Measurements from ENCODE around the gene PDCD1LG2.
A peak's percentile ranks its signal among the peaks of the same experiment; 100 is the strongest.
"Not testable (repeated sequence)": the region's sequence is repeated elsewhere in the genome, so short reads cannot be mapped to it uniquely, and the experiment has no call there.

Gene PDCD1LG2

DNA sequence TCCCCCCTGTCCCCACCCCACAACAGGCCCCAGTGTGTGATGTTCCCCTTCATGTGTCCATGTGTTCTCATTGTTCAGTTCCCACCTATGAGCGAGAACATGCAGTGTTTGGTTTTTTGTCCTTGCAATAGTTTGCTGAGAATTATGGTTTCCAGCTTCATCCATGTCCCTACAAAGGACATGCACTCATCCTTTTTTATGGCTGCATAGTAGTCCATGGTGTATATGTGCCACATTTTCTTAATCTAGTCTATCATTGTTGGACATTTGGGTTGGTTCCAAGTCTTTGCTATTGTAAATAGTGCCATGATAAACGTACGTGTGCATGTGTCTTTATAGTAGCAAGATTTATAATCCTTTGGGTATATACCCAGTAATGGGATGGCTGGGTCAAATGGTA lies 15.6 kb upstream of the PDCD1LG2 start:
- DNase-seq: not testable (repeated sequence)

DNA sequence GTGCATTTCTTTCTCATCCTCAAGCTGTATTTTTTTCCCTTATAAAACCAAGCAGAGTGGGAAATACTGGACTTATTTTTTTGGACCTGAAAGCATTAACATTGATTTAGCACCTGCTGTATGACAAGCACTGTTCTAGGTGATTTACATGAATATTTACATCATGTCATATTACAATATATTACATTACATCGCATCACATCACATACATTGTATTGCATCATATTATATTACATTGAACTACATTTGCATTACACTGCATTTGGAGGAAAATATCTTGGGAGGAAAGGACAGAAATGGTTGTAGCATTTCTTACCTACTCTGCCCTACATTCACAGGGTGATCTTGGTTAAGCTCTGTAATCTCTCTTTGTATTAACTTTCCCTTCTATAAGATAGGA lies 11.2 kb upstream of the PDCD1LG2 start:
- no peak for DNase-seq

DNA sequence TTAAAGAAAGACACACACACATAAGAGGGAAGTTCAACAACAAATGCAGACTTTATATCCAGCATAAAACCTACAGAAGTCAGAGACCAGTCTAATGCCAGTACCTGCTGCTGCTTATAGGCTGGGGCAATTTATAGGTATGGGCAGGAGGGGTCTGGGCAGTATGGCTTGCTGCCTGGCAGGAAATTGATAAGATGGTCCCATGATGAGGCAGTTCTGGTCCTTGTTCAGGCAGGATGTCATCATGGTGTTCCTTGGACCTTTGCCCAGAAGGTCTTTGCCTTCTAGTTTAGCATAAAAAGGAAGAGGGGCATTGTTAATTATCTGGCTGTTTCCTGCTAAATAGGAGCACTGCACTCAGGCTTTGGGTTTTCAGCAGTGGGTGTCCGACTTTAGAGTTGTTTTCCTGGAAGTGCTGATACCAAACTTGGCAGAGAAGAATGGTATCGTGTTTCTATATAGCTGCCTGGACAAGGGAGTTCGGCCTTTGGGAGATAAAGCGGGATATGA lies 10.4 kb upstream of the PDCD1LG2 start:
- no peak for DNase-seq

DNA sequence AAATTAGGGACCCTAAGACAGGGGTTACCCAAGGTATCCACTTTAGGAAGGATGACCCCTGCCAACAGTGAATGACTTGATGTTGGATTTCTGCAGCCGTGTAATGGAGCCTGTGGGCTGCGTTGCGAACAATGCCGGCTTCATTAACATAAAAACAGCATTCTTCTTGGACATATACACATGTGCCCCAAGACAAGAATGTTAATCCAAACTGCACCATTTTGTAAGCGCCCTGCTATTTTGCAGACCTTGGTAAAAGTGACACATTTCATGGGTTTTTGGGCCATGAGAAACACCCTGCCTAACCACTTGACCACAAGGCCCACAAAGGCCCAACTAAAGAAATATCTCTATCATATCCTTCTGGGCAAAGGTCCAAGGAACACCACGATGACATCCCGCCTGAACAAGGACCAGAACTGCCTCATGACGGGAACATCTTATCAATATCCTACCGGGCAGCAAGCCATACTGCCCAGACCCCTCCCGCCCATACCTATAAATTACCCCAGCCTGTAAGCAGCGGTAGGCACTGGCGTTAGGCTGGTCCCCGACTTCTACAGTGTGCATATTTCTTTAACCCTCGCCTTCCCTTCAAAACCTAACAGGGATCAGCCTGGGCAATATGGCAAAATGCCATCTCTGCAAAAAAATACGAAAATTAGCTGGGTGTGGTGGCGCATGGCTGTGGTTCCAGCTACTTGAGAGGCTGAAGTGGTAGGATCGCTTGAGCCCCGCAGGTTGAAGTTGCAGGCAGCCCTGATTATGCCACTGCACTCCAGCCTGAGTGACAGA lies 9.7 kb upstream of the PDCD1LG2 start:
- no peak for DNase-seq

DNA sequence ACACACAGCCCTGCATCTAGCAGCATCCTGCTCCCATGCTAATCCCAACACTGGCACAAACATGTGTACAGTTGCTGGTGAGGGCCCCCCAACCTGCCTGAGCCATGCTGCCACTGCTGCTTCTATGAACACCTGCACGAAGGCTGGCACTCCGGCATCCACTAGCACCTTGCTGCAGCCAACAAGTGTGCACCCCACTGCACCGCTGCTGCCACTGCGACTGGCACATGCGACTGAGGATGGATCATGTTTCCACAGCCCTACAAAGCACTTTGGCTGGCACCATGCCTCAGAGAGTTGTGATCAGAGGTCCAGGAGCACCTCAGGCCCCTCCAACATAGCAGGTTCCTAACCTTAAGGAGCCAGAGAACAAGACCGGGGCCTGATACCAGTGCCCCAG lies 7.8 kb upstream of the PDCD1LG2 start:
- no peak for DNase-seq

- no peak for DNase-seq
Observed at GRCh38 chr9:5509573-5509972, 758 bp upstream of the PDCD1LG2 start.

- DNase-seq: no peak
Observed at GRCh38 chr9:5510989-5511388, 658 bp downstream of the PDCD1LG2 start.

DNA sequence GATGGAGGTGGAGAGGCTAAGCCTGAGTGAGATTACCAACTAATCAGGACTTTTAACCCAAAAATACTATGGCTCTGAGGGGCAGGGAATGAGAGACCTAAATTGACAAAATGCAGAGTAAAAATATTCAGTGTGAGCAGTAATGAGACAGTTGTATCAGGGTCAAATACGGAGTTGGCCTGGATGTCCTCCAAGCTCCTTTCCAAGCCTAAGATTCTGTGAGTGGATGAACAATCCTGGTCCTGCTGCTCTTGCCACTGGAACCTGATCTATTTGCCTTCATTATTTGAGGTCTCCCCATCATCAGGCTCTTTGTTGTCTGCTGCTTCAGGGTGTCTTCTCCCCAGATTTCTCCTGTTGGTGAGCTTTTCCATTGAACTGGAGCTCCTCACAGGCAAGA lies 1.1 kb downstream of the PDCD1LG2 start:
- DNase-seq: no peak

- DNase-seq: no peak
Observed at GRCh38 chr9:5511935-5512580, 1.7 kb downstream of the PDCD1LG2 start.

DNA sequence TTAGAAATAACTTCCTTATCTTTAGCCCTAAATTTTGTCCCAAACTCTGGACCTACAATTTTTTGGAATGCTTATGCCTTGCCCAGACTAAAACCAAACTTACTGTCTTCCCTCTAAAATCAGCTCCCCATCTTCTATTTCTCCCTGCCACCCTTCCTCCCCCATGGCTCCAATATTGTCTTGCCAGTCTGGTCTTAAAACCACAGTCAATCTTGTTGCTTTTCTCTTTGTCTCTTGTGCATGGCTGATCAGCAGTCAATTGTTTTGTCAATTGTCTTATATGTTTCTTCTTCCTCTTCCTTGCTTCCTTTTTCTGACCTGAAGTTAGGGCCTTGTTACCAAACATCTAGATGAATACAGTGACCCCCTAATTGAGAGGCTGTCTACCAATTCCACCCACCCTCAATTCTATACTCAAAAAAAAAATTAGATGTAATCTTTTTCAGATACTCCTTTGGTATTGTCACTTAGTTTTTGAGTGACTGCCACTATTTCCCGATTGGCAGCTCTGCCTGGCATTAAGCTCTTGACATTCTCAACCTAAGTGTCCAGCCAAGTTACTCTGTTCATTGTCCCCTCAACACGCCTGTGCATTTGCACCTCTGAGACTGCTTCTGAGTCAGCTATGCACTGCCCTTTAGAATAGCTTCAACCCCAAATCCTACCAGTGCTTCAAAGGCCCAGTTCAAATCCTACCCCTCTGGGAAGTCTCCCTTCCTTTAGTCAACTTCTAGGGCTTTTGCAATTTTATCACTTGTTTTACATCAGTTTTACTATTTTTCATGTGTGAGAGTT lies 2.5 kb downstream of the PDCD1LG2 start:
- DNase-seq: no peak

GRCh38 chr9:5513966-5514616 lies 3.8 kb downstream of the PDCD1LG2 start:
- DNase-seq: no peak

DNA sequence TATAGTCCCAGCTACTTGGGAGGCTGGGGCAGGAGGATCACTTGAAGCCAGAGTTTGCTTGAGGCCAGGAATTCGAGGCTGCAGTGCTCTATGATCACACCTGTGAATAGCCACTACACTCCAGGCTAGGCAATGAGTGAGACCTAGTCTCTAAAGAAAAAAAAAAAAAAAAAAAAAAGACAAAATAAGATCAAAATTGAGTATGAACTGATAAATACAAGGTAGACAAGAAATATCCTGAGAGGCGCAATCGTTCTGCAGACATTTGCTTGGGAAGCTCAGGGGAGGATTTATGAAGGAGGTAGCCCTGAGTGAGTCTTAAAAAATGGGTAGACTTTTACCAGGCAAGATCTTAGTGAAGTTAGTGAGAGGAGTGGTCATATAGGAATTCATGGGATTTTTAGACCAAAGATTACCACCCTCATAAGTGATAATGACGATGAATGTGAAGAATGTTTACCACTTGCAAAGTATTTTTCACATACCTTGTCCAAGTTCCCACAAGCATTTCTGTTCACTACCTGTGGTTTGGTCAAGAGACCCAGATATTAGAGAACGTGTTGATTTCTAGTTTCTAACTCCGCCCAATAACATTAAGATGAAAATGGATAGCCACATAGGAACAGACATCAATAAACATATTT lies 4.4 kb downstream of the PDCD1LG2 start:
- DNase-seq: no peak

DNA sequence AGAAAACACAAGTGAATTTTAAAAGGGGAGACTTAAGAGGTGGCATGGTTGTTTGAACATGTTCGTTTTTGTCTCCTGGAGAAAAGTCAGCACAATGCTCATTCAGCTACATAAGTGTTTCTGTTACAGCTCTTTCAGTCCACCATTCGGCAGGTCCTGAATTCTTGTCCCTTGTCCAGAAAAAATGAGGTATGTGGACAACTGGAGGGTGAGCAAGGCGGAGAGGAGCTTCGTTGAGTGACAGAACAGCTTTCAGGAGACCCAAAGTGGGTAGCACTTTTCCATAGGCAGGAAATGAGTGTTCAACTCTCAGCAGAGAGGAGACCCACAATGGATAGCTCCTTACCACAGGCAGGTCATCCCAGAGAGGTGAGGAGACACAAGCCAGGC lies 4.9 kb downstream of the PDCD1LG2 start:
- DNase-seq: no peak

DNA sequence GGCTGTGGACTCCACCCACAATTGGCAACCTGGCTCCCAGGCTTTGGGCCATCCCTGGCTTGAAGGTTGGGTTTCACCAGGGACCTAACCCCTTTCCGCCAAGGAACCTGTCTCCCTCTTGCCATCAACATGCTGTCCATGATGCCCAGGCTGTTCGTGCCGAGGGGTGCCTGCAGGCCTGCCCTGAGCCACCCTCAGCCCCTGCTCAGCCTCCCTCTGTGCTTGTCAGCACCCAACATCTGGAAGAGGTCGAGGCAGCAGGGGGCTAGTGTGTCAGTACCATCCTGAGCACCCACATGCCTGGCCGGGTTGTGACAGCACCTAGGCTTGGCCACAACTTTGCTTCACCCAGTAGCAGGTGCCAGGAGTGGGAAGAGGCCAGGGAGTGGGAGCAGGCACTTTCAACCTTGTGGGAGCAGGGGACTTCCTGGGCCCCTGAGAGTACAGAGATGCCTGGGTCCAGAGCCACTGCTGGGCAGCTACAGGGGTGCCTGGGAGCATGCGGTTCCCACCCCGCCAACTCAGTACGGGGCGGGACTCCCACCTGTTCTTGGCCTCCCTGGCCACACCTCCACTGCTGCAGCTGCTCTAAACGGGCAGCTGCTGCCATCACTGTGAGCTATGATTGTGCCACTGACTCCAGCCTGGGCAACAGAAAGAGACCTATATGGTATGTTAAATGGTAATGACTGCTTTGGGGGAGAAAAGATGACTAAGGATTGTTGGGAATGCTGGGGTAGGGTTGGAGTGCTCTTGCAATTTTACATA lies 6.3 kb downstream of the PDCD1LG2 start:
- DNase-seq: no peak

DNA sequence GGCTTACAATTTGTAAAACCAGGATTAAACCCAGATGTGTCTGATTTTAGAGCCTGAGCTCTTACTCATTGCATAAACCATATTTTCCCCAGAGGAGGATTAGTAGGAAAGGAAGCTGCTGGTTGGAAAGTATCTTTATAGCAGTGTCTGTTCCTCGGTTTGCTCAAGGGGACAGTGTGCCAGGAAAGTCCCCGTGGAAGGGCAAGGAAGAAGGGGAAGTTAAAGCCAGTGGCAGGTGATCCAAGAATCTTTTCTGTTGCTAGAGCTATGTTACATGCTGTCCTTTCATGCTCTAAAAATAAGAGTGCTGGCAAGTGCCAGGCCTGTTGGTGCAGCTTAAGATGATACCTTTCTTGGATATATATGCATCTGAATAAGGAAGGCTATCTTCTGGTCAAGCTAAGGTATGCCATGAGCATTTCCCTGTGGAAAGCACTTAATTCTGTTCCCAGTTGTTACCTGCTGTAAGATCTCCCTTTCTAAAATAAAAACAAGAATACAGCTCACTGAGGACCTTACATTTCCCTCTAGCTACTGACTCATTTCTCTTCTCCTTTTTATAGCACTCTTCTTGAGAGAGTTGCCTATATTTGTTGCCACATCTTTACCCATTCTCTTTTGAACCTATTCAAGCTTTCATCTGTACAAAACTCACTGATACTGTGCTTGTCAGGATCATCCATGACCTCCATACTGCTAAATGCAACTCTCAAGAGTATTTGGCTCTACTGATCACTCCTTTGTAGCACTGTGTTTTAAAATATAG lies 8.0 kb downstream of the PDCD1LG2 start:
- no peak for DNase-seq

DNA sequence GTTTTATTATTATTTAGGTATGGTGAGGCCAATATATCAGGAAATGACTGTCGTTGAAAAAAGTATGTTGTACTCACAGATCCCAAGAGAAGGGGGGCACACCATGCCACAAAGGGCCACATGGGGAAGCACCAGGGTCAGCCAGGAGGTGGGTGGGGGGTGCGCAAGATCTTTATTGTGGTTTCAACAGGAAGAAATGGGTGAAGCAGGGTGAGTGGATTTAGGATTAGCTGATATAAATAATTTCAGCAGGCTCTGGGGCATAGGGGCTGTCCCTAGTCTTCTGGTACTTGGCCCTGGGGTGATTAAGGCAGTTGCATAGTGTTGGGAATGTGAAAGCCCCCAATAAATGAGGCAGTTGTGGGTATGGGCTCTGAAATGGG lies 8.6 kb downstream of the PDCD1LG2 start:
- peak; percentile 61 to 63 for DNase-seq

DNA sequence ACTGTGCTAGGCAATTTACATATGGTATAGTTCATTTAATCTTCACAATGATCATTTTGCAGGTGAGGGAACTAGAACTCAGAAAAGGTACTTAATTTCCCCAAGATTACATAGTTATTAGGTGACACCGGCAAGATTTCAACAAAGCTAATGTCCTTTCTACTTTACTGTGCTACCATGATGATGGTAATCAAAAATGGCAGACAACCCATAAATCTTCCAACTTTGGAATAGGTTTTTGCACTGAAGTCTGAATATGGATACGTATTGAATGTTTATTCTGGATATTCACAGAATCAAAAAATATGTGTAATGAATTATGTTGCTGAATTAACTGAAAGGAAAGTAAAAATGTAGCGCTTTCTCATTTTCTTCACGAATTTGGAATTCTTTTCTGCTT lies 13.8 kb downstream of the PDCD1LG2 start:
- DNase-seq: no peak

GRCh38 chr9:5529683-5530221 lies 19.4 kb downstream of the PDCD1LG2 start:
- no peak for DNase-seq

DNA sequence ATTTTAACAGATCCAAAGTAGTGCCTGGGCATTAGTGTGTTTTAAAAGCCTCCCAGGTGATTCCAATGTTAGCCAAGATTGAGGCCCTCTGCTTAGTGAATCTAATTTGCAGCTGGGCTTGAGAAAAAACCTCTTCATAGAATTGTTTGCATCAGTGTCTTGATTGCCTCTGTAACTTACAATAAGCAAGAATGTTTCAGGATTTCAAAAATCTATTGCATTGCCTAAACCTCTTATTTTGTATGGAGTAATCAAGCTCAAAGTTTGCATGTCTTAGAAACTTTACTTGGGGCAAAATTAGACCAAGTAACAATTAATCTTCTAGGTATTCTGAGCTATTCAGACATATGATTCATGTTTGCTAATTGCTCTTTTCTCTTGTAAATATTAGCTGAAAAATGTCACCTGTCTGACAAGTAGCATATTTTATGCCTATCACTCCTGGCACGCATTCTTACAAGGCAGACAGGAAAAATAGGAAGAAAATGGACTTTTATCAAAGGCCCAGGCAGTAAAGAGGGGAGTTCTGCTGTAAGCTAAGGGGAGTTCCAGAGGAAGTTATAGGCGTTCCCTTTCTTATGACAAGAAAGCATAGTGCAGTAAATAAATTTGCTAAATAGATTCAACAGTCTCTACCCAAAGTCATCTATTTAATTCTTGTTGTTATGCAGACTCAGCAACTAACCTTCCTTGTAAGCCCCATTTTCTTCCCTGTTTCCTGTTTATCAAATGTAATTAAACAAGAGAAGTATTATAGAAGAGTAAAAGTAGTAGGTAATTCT lies 21.0 kb downstream of the PDCD1LG2 start:
- DNase-seq: no peak

DNA sequence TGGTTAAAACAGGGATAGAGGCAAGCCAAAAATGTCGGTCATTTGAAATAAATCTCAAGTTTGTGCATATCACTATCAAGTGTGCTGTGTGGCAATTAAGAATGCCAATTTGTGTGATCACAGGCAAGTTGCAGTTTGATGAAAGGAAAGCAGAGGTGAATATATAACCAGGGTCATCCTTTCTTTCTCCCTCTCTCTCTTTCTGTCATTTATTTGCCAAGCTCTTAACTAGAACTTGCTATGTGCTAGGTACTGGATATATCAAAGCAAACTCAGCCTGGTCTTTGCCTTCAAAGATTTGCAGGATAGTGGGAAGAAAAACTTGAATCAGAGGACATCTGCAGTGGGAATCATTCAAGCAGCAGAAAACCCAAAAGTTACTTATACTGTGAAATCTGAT lies 22.0 kb downstream of the PDCD1LG2 start:
- no peak for DNase-seq
